NCI-H748 (cell line): ENCODE measurements around the gene ALDH3A2.

ENCODE experiments used
- DNase-seq: peaks from one replicate; lab custom pipeline; 2025; ENCODE audit not compliant: unreplicated experiment; lab: John Stamatoyannopoulos, UW

The ALDH3A2 gene

DNA sequence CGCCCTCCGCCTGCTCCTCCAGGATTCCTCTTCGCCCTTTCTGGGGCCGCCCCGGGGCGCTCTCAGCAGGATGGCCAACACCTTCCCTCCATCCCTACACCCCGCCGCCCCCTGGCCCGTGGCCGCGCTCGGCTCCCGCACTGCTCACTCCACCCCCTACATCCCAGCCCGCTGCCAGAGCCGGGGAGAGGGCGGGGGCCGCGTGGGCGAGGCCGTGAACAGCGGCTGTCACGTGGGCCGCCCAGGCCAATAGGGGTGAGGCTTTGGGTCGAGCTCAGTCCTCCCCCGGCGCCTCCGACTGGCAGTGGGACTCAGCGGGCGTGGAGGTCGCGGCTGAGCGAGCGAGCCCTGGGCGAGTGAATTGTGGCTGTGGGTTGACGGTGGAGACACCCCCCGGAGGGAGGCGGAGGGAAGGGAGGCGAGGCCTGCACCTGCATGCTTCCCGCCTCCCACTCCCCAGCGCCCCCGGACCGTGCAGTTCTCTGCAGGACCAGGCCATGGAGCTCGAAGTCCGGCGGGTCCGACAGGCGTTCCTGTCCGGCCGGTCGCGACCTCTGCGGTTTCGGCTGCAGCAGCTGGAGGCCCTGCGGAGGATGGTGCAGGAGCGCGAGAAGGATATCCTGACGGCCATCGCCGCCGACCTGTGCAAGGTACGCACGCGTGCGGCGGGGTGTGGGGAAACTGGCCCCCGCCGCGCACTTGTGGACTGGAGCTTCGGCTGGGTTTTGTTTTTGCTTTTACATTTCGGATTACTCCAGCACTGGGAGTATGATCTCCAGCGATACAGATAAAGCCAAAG is at the start of gene ALDH3A2:
ALDH3A2 (plus strand) TSS at position 277 of the 799 bp plus-strand sequence; CDS start at position 498, 221 bp downstream.
- DNase-seq, result peak; percentile 97

- no peak for DNase-seq
These were observed 38.2 kb upstream of the ALDH3A2 start for GRCh38 chr17:19610311-19610710.

DNA sequence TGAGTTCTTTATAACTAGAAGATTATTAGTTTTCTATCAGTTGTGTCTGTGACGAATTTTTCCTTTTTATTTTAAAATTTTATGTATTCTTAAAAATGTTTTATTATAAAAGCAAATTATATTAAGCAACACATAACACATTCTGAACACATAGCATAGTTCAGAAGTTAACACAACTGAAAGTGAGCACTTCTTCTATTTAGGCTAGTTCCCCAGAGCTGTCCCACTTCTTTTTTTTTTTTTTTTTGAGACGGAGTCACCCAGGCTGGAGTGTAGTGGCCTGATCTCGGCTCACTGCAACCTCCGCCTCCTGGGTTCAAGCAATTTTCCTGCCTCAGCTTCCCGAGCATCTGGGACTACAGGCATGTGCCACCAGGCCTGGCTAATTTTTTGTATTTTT is 37.7 kb upstream of the ALDH3A2 start:
- DNase-seq, result no peak

GRCh38 chr17:19613979-19614378 is 34.6 kb upstream of the ALDH3A2 start:
- no peak for DNase-seq

- DNase-seq, result no peak
These were observed 33.7 kb upstream of the ALDH3A2 start for GRCh38 chr17:19614900-19615299.

- DNase-seq, result no peak
These were observed 30.5 kb upstream of the ALDH3A2 start for GRCh38 chr17:19618015-19618414.

GRCh38 chr17:19619705-19620325 is 28.7 kb upstream of the ALDH3A2 start:
- DNase-seq, result no peak

DNA sequence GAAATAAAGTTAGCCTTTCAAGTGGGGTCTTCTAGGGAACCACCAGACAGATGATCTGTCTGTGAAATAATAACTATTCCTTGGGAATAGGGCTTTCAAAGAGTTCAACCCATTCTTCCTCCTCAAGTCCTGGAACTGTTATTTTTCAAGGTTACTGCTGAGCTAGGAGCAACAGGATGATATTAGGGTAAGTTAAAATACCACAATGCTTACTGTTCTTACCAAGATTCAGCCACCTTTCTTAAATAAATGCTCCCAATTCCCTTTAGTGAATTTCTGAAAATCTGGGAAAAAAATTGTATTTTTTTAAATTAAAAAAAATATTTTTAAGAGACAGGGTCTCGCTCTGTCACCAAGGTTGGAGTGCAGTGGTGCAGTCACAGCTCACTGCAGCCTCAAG is 26.9 kb upstream of the ALDH3A2 start:
- no peak for DNase-seq

DNA sequence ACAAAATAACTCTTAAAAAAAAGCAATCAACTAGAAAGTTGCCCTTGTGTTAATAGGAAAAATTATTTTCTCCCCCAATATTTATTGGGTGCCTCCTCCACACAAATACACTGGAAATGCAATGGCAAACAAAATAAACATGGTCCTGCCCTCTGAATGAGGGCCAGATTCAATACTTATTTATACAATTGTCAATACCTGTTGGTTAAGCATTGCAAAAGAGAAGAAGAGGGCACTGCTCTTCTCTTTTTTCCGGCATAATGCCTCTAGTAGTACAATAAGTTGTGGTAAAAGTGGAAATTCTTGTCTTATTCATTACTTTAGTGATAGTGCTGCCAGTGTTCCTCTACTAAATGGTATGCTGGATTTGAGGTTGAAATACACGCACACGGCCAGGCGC is 22.5 kb upstream of the ALDH3A2 start:
- no peak for DNase-seq

GRCh38 chr17:19629449-19629848 is 19.1 kb upstream of the ALDH3A2 start:
- no peak for DNase-seq

DNA sequence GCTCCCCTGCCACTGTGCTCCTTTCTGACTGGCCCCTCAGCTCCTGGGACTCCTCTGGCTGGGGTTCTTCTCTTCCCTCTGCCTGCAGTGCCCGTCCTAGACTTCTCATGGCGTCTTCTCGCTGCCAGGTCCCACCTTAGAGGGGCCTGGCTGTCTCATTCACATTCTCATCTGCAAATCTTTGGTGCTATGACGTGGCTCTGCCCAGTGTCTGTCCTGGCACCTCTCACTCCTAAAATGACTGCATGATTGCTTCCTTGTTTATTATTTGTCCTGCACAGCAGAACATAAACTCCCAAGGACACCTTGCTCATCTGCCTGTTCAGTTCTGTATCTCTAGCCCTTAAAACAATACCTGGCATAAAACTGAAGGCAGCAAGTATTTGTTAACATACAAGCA is 18.5 kb upstream of the ALDH3A2 start:
- DNase-seq, result no peak

- no peak for DNase-seq
These were observed 17.9 kb upstream of the ALDH3A2 start for GRCh38 chr17:19630661-19631060.

GRCh38 chr17:19631905-19632304 is 16.6 kb upstream of the ALDH3A2 start:
- no peak for DNase-seq

DNA sequence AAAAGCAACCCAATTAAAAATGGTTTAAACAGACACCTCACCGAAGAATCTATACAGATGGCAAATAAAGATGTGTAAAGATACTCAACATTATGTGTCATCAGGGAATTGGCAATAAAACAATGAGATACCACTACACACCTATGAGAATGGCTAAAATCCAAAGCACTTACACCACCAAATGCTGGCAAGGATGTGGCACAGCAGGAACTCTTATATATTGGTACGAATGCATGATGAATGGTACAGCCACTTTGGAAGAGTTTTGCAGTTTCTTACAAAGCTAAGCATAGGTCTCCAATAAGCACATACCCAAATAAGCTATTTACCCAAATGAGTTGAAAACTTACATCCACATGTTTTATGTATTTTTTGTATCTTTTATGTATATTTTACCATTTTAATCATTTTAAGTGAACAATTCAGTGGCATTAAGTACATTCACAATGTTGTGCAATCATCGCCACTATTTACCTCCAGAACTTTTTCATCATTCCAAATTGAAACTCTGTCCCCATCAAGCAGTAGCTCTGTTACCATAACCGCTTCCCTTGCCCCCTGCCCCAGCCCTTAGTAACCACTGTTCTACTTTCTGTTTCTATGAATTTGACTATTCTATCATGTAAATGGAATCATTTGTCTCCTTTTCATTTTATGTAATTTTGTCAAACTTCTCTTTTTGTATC is 6.7 kb upstream of the ALDH3A2 start:
- DNase-seq, result no peak

DNA sequence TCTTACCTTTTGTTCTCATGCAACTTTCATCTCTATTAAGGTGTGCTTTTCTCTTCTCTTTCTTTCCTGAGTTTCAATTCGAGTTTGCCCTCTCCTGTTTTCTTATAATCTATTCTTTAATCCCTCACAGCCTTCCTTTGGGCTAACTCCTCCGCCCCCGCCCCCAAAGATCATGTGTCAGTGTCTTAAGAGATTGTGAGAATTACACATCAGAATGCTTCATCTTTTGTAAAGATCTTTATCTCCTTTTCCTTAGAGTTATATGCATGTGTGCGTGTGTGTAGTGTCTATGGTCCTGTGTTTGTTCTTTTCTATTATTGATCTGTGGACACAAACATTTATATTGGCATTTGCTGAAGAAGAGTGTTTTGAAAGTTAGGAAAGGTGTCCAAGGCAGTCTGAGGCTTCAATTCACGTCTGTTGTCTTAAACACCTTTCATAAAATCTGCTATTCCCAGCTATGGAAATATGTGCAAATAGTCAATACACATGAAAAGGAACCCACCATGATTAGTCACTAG is 6.1 kb upstream of the ALDH3A2 start:
- DNase-seq, result no peak

DNA sequence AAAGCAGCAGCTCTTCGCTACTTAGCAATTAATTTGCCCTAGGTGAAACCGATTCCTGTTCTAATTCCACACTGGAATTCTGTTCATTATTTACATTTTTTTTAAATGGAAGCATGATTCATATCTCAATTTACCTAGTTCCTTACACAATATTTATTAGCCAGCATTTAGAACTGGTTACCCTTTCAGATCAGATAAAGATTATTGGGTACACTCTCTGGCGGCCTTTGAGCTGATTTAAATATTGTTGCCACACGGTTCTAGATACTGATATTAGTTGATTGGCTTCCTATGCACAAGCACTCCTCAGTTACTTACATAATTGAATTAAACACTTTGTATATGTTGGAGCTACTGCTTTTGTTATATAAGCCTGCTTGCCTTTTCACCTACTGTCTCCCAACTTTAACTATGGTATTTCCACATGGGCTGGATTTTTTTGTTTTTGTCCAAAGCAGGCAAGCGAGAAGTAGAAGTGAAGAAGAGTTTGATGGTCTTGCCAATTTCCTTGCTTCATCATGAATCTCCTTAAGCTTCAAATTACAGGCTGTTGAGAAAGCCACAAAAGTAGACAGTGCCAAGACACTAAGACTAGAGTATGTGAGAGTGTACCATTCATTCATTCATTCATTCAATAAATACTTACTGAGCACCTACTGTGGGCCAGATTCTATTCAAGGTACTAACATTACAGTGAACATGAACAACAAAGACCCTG is 3.9 kb upstream of the ALDH3A2 start:
- DNase-seq, result no peak

- DNase-seq, result peak; percentile 54
These were observed 2.8 kb upstream of the ALDH3A2 start for GRCh38 chr17:19645734-19646201.

DNA sequence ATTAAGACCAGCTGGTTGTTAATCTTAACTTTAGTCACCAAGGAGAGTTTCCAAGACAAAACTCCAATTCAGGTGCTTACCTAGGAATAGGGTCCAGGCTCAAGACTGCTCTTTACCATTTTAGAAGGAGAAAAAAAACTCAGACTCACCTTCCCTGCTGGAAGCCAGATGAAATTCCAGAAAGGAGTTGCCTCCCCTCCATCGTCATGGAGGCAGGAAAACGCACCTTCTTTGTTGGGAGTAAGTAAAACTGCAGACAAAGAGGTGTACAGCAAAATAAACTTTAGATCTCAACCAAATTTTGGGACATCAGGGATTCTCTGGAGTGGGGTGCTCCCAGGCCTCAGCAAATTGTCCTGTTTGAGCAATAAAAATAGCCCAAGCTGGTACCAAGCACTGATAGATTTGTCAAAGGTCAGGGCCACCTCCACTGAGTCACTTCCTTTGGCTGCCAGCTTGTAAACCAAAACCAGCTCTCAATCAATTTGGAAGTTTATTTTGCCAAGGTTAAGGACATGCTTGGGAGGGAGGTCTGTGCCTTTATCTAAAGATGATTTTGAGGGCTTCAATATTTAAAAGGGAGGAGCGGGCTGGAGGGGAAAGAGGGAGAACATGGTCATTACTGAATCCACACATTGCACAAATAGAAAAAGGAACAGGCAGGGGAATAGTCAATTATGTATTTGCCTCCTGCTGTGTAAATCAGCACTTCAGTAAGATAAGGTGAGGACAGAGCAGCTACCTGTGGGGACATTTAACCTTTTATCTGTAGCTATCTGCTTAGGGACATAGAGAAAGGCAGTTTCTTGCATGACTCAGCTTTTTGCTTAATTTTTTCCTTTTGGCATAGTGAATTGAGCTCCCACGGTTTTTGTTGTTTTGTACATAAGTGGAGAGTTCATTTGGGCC is 1.5 kb upstream of the ALDH3A2 start:
- DNase-seq, result peak; percentile 86

- DNase-seq, result peak; percentile 80
These were observed 665 bp upstream of the ALDH3A2 start for GRCh38 chr17:19647697-19648474.

DNA sequence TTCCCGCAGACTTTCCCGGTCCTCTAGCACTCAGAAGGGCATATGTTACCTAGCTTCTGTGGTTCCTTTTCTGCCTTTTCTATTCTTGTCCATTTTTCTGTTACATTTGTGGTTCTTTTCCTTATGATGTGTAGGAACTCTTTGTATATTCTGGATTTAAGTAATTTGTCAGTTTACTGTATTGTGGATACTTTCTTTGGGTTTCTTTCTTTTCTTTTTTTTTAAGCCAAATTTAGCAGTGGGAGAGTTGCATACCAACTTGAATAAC is 657 bp downstream of the ALDH3A2 start:
- no peak for DNase-seq
